Measurements from ENCODE around the gene SCFD2.

DNA sequence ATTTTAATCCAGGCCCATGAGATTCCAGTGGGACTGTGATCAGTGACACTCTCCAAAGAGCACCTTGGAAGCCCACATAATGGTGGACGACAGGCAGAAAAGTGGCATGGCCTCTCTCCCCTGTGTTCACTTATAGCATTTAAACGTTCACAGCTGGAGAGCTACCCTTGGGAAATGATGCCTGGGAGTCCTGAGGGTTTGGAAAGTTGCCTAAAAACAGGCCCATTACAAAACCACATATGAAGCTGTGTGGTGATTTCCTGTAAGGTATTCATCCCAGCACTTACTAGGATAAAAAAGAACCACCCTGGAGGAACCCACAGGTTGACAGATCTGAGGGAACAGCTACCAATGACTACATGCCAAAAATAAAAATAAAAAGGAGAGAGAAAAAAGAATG, 310.6 kb downstream of the SCFD2 start:
- TF ChIP-seq, protein P1, sequence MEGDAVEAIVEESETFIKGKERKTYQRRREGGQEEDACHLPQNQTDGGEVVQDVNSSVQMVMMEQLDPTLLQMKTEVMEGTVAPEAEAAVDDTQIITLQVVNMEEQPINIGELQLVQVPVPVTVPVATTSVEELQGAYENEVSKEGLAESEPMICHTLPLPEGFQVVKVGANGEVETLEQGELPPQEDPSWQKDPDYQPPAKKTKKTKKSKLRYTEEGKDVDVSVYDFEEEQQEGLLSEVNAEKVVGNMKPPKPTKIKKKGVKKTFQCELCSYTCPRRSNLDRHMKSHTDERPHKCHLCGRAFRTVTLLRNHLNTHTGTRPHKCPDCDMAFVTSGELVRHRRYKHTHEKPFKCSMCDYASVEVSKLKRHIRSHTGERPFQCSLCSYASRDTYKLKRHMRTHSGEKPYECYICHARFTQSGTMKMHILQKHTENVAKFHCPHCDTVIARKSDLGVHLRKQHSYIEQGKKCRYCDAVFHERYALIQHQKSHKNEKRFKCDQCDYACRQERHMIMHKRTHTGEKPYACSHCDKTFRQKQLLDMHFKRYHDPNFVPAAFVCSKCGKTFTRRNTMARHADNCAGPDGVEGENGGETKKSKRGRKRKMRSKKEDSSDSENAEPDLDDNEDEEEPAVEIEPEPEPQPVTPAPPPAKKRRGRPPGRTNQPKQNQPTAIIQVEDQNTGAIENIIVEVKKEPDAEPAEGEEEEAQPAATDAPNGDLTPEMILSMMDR (IDR thresholded peaks at IDR 0.05), result no peak
- TF ChIP-seq GATA3 (IDR thresholded peaks at IDR 0.05; ENCODE audit: borderline replicate concordance), result no peak
- no peak for TF ChIP-seq ZC3H11A (IDR thresholded peaks at IDR 0.05)
- TF ChIP-seq ELK1 (IDR thresholded peaks at IDR 0.05; ENCODE audit: low read depth, low read length), result no peak
- TF ChIP-seq HOXB5 (CRISPR knock-in tag; IDR thresholded peaks at IDR 0.05), result no peak
- TF ChIP-seq RNF2 (IDR thresholded peaks at IDR 0.05; ENCODE audit: borderline replicate concordance, low read depth), result no peak
- TF ChIP-seq NR3C1 (IDR thresholded peaks at IDR 0.05), result no peak
- TF ChIP-seq PHF8 (IDR thresholded peaks at IDR 0.05; ENCODE audit: borderline replicate concordance, low read depth), result no peak
- no peak for TF ChIP-seq HMGXB4 (CRISPR knock-in tag; IDR thresholded peaks at IDR 0.05; ENCODE audit: borderline replicate concordance)
- no peak for TF ChIP-seq RAD21 (conservative IDR thresholded peaks at IDR 0.05 in 1 of 2, IDR thresholded peaks at IDR 0.05 in 1 of 2)
